Common myeloid progenitor, CD34-positive (primary cell): ENCODE results near the gene MAPK8.

ENCODE experiments used
- CTCF ChIA-PET: fragments of 350-600 bp; sonication (Branson Sonifier 250); formaldehyde crosslinking; loops from one replicate; lab custom pipeline; 2021; ENCODE audit warnings: antibody characterized with exemption; lab: Charles Lee
- POLR2A ChIA-PET: fragments of 350-600 bp; sonication (Branson Sonifier 250); formaldehyde crosslinking; loops from one replicate; lab custom pipeline; 2021; ENCODE audit warnings: antibody characterized with exemption; lab: Charles Lee
- DNase-seq, 3 donors: peaks; one replicate each; pipeline versions ENCODE4 v3.0.0 to v3.0.0-alpha.2; 2013
- H3K27ac ChIP-seq, 2 experiments: 1 replicate in 1 of 2; 2 replicates in 1 of 2; pipeline ENCODE4 v1.7.0; 2013; ENCODE audit warnings: inconsistent platforms in 2 of 2, low read length in 2 of 2, mild to moderate bottlenecking in 2 of 2, low read depth in 1 of 2, moderate library complexity in 1 of 2; ENCODE audit not compliant: severe bottlenecking in 2 of 2, insufficient read depth in 1 of 2, poor library complexity in 1 of 2
- H3K27me3 ChIP-seq, 5 experiments: replicated peaks in 2 of 5; 1 replicate in 3 of 5; 2 replicates in 2 of 5; pipeline versions ENCODE4 v1.6.1 to v1.7.0; 2013; ENCODE audit warnings: low read length in 4 of 5, mild to moderate bottlenecking in 2 of 5, moderate library complexity in 2 of 5, inconsistent platforms in 1 of 5; ENCODE audit not compliant: insufficient read depth in 5 of 5, control insufficient read depth in 4 of 5
- H3K36me3 ChIP-seq, 4 experiments: 1 replicate in 2 of 4; 2 replicates in 2 of 4; pipeline versions ENCODE4 v1.6.1 to v1.7.0; 2013; ENCODE audit warnings: low read length in 3 of 4, control low read depth in 1 of 4, mild to moderate bottlenecking in 1 of 4; ENCODE audit not compliant: control insufficient read depth in 4 of 4, insufficient read depth in 4 of 4
- H3K4me1 ChIP-seq, 4 experiments: 1 replicate in 3 of 4; 2 replicates in 1 of 4; pipeline versions ENCODE4 v1.6.1 to v1.7.1; 2013; ENCODE audit warnings: low read length in 3 of 4, mild to moderate bottlenecking in 3 of 4, control low read depth in 1 of 4, inconsistent platforms in 1 of 4, moderate library complexity in 1 of 4; ENCODE audit not compliant: control insufficient read depth in 4 of 4, insufficient read depth in 4 of 4; ENCODE audit errors: control extremely low read depth in 1 of 4
- H3K4me3 ChIP-seq, 7 experiments: 1 replicate in 4 of 7; 2 replicates in 3 of 7; pipeline versions ENCODE4 v1.5.1 to v1.7.0; 2013; ENCODE audit warnings: mild to moderate bottlenecking in 7 of 7, low read length in 6 of 7, moderate library complexity in 6 of 7, inconsistent platforms in 2 of 7, low read depth in 2 of 7, control low read depth in 1 of 7; ENCODE audit not compliant: insufficient read depth in 4 of 7, control insufficient read depth in 1 of 7; ENCODE audit errors: extremely low read depth in 1 of 7
- H3K9me3 ChIP-seq, 5 experiments: 1 replicate in 4 of 5; 2 replicates in 1 of 5; pipeline versions ENCODE4 v1.6.1 to v1.7.1; 2013; ENCODE audit warnings: low read length in 4 of 5, mild to moderate bottlenecking in 2 of 5, inconsistent platforms in 1 of 5, low read depth in 1 of 5, moderate library complexity in 1 of 5; ENCODE audit not compliant: control insufficient read depth in 4 of 5, insufficient read depth in 2 of 5; ENCODE audit errors: control extremely low read depth in 1 of 5
- WGBS: methylation state at CpG from one replicate; pipeline ENCODE4 v1.1.5; 2013; ENCODE audit not compliant: insufficient coverage; 5-methylcytosine and 5-hydroxymethylcytosine counted together

Gene MAPK8

GRCh38 chr10:48369501-48369900 lies 63.0 kb downstream of the MAPK8 start:
- Histone ChIP-seq H3K4me3 (no peak overlapping the region), H3K36me3 (no peaks in the 10 kb centered on the region), H3K27me3 (no peaks in the 10 kb centered on the region), H3K4me1 (peaks cover 0 to 19% (median 11%) of the 10 kb centered on the region in 4 experiments), H3K27ac (no peak overlapping the region), H3K9me3 (no peaks in the 10 kb centered on the region)
- CTCF ChIA-PET, result interaction anchor here (1.0 to 1.6 kb wide), 5 partner anchors 10 to 287 kb away, joined by 3 to 4 read pairs (median 4); no protein-coding TSS in a partner anchor
- no peak for DNase-seq
- POLR2A ChIA-PET, result no interaction called here

- no peaks in the 10 kb centered on the region for H3K4me1 ChIP-seq
- H3K27me3 ChIP-seq, result no peaks in the 10 kb centered on the region
- H3K4me3 ChIP-seq, result no peak overlapping the region
- H3K36me3 ChIP-seq, result peaks cover 0 to 4% (median 2%) of the 10 kb centered on the region in 4 experiments
- no peak overlapping the region for H3K27ac ChIP-seq
- POLR2A ChIA-PET, result no interaction called here
- WGBS, result no CpG with 5 or more reads among the region's 2 CpGs
- peaks cover 0 to 21% (median 4%) of the 10 kb centered on the region in 5 experiments for H3K9me3 ChIP-seq
- no peak for DNase-seq
- CTCF ChIA-PET, result no interaction called here
Observed at GRCh38 chr10:48377751-48378530, 71.5 kb downstream of the MAPK8 start.

GRCh38 chr10:48378675-48379074 lies 72.2 kb downstream of the MAPK8 start:
- Histone ChIP-seq H3K9me3 (peaks cover 0 to 21% (median 4%) of the 10 kb centered on the region in 5 experiments), H3K27me3 (no peaks in the 10 kb centered on the region), H3K4me3 (no peak overlapping the region), H3K36me3 (peaks cover 0 to 4% (median 2%) of the 10 kb centered on the region in 4 experiments), H3K4me1 (no peaks in the 10 kb centered on the region), H3K27ac (no peak overlapping the region)
- ChIA-PET CTCF (no interaction called here), POLR2A (no interaction called here)
- no peak for DNase-seq
- no CpG with 5 or more reads among the region's 3 CpGs for WGBS

GRCh38 chr10:48381971-48382370 lies 75.5 kb downstream of the MAPK8 start:
- Histone ChIP-seq H3K36me3 (peaks cover 0 to 4% (median 2%) of the 10 kb centered on the region in 4 experiments), H3K27me3 (no peaks in the 10 kb centered on the region), H3K9me3 (peaks cover 0 to 19% (median 4%) of the 10 kb centered on the region in 5 experiments), H3K4me3 (no peak overlapping the region), H3K4me1 (no peaks in the 10 kb centered on the region), H3K27ac (no peak overlapping the region)
- DNase-seq, result no peak
- ChIA-PET CTCF (interaction anchor here (0.9 to 1.9 kb wide), 9 partner anchors 9 to 143 kb away, joined by 3 to 6 read pairs (median 3); no protein-coding TSS in a partner anchor), POLR2A (no interaction called here)

GRCh38 chr10:48382982-48383381 lies 76.5 kb downstream of the MAPK8 start:
- ChIA-PET CTCF (interaction anchor here (0.7 to 2.5 kb wide), 8 partner anchors 8 to 123 kb away, joined by 3 to 8 read pairs (median 4); no protein-coding TSS in a partner anchor), POLR2A (interaction anchor here (0.6 kb wide), 1 partner anchor 111 kb away, joined by 6 read pairs; no protein-coding TSS in a partner anchor)
- Histone ChIP-seq H3K4me1 (no peaks in the 10 kb centered on the region), H3K9me3 (peaks cover 0 to 19% (median 4%) of the 10 kb centered on the region in 5 experiments), H3K4me3 (no peak overlapping the region), H3K27me3 (no peaks in the 10 kb centered on the region), H3K36me3 (peaks cover 0 to 4% (median 2%) of the 10 kb centered on the region in 4 experiments), H3K27ac (no peak overlapping the region)
- DNase-seq, result no peak

GRCh38 chr10:48383393-48383792 lies 76.9 kb downstream of the MAPK8 start:
- no peak overlapping the region for H3K27ac ChIP-seq
- H3K4me3 ChIP-seq, result no peak overlapping the region
- POLR2A ChIA-PET, result no interaction called here
- H3K36me3 ChIP-seq, result peaks cover 0 to 4% (median 2%) of the 10 kb centered on the region in 4 experiments
- CTCF ChIA-PET, result interaction anchor here (0.7 to 2.5 kb wide), 5 partner anchors 10 to 22 kb away, joined by 3 to 8 read pairs (median 3); no protein-coding TSS in a partner anchor
- H3K27me3 ChIP-seq, result no peaks in the 10 kb centered on the region
- no peak for DNase-seq
- no peaks in the 10 kb centered on the region for H3K4me1 ChIP-seq
- peaks cover 0 to 19% (median 4%) of the 10 kb centered on the region in 5 experiments for H3K9me3 ChIP-seq

GRCh38 chr10:48384699-48384982 lies 78.2 kb downstream of the MAPK8 start:
- Histone ChIP-seq H3K4me1 (no peaks in the 10 kb centered on the region), H3K36me3 (peaks cover 0 to 4% (median 2%) of the 10 kb centered on the region in 4 experiments), H3K27me3 (no peaks in the 10 kb centered on the region), H3K27ac (no peak overlapping the region), H3K9me3 (peaks cover 0 to 15% (median 4%) of the 10 kb centered on the region in 5 experiments), H3K4me3 (no peak overlapping the region)
- no peak for DNase-seq
- ChIA-PET CTCF (interaction anchor here (1.1 to 2.5 kb wide), 5 partner anchors 14 to 273 kb away, joined by 3 to 8 read pairs (median 3); no protein-coding TSS in a partner anchor), POLR2A (no interaction called here)
